Frontal cortex (tissue), 4 donors: ENCODE results near the gene LRP1B. TPM values are rescaled to one million over a fixed set of nuclear protein-coding genes. Genes with fewer than 3 reads are reported as not detected.
A peak's percentile ranks its signal among the peaks of the same experiment; 100 is the strongest.

Experiments used
- DNase-seq, 2 donors: peaks; one replicate each; pipeline ENCODE4 v3.0.0; 2012; ENCODE audit warnings: low spot score in 2 of 2
- FAIRE-seq: peaks from 2 replicates; lab custom pipeline; 2012; peaks lifted over from hg19 to GRCh38; lab: Jason Lieb, UNC
- total RNA-seq: library from RNA; depleted of rRNA; stranded (reverse); fragments of >200 nt; gene quantifications from one replicate; pipeline ENCODE4 v1.2.3, GENCODE V29; 2014
- donor health status: control.
- donor health status: control.
- donor health status: control.

The LRP1B gene
- total RNA-seq = 84.0 TPM

GRCh38 chr2:142131010-142131669 lies at the start of gene LRP1B:
Gene LRP1B, minus strand, starts transcription at chr2:142131016. Its CDS starts 287 bp downstream, at chr2:142130729.
- FAIRE-seq = no peak
- peak in 1 of 2 donors; percentile 13 for DNase-seq

- DNase-seq = no peak
- FAIRE-seq = no peak
Observed at GRCh38 chr2:142179686-142180085, 48.9 kb upstream of the LRP1B start.

- FAIRE-seq (peak; percentile 79), DNase-seq (no peak)
Observed at GRCh38 chr2:142178604-142179003, 47.8 kb upstream of the LRP1B start.

GRCh38 chr2:142176941-142177340 lies 46.1 kb upstream of the LRP1B start:
- no peak for DNase-seq
- no peak for FAIRE-seq

GRCh38 chr2:142175813-142176338 lies 45.1 kb upstream of the LRP1B start:
- FAIRE-seq (no peak), DNase-seq (no peak)

GRCh38 chr2:142174176-142174575 lies 43.4 kb upstream of the LRP1B start:
- FAIRE-seq = no peak

GRCh38 chr2:142170847-142171246 lies 40.0 kb upstream of the LRP1B start:
- FAIRE-seq = no peak
- no peak for DNase-seq

More at GRCh38 chr2:142174176-142174575, 43.4 kb upstream of the LRP1B start:
- no peak for DNase-seq

GRCh38 chr2:142165790-142166189 lies 35.0 kb upstream of the LRP1B start:
- FAIRE-seq (no peak), DNase-seq (no peak)

- no peak for FAIRE-seq
- DNase-seq = no peak
Observed at GRCh38 chr2:142153601-142154000, 22.8 kb upstream of the LRP1B start.

- no peak for DNase-seq
- no peak for FAIRE-seq
Observed at GRCh38 chr2:142150453-142150852, 19.6 kb upstream of the LRP1B start.

GRCh38 chr2:142144547-142144946 lies 13.7 kb upstream of the LRP1B start:
- FAIRE-seq = no peak
- DNase-seq = no peak

GRCh38 chr2:142142595-142142994 lies 11.8 kb upstream of the LRP1B start:
- no peak for FAIRE-seq

GRCh38 chr2:142140434-142140845 lies 9.6 kb upstream of the LRP1B start:
- FAIRE-seq (peak; percentile 98), DNase-seq (no peak)

More at GRCh38 chr2:142142595-142142994, 11.8 kb upstream of the LRP1B start:
- DNase-seq = no peak

- FAIRE-seq (no peak), DNase-seq (no peak)
Observed at GRCh38 chr2:142139384-142139783, 8.6 kb upstream of the LRP1B start.

GRCh38 chr2:142136571-142136970 lies 5.8 kb upstream of the LRP1B start:
- DNase-seq = no peak
- no peak for FAIRE-seq

- no peak for FAIRE-seq
Observed at GRCh38 chr2:142134911-142135310, 4.1 kb upstream of the LRP1B start.

GRCh38 chr2:142130111-142131009 lies 456 bp downstream of the LRP1B start:
- peak in 1 of 2 donors; percentile 18 for DNase-seq
- FAIRE-seq = no peak

More at GRCh38 chr2:142134911-142135310, 4.1 kb upstream of the LRP1B start:
- DNase-seq = no peak

GRCh38 chr2:142128105-142128504 lies 2.7 kb downstream of the LRP1B start:
- DNase-seq = no peak
- no peak for FAIRE-seq

- no peak for FAIRE-seq
- no peak for DNase-seq
Observed at GRCh38 chr2:142127248-142127647, 3.6 kb downstream of the LRP1B start.

- DNase-seq (no peak), FAIRE-seq (no peak)
Observed at GRCh38 chr2:142124706-142125105, 6.1 kb downstream of the LRP1B start.

- no peak for DNase-seq
- no peak for FAIRE-seq
Observed at GRCh38 chr2:142119347-142119746, 11.5 kb downstream of the LRP1B start.
